ENCODE measurements around the gene PFN3.
A peak's percentile ranks its signal among the peaks of the same experiment; 100 is the strongest.
"Not testable (repeated sequence)": the region's sequence is repeated elsewhere in the genome, so short reads cannot be mapped to it uniquely, and the experiment has no call there.

PFN3 gene

DNA sequence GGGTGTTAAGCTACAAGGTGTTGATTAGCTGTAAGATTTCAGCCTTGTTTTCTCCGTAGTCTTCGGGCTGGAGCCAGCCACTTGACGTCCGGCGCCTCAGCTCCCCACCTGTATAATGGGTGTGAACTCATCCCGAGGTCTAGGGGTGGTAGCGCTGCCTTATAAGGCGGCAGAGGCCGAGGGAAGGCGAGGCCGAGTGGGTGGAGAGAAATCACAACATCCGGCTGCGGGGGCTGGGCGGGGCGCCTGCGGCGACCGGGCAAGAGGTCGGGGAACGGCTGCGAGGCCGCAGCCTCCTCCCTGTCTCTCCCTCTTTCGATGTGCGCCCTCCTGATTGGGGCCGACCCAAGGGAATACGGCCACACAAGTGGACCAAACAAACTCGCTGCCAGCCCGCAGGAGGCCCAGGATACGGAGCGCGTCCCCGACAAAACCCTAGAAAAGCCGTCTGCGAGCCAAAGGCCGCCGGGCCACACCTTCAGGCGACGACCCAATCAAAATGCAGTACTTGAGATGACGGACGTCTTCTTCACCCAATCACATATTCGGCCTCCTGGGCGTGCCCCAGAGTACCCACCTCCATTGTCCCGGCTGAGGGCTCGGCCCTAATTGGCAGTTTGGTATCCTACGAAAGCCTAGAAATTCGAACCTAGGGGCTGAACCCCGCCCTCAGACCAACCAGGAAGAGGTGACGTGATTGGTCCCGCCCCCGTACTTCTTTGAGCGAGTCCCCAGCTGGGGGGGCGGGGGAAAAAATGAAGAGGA lies 25.5 kb upstream of the PFN3 start:
- DNase-seq (ENCODE audit: low read depth in 2 of 2, low spot score in 1 of 2), result peak; percentile 99

GRCh38 chr5:177425196-177425800 lies 24.8 kb upstream of the PFN3 start:
- DNase-seq (ENCODE audit: low read depth in 2 of 2, low spot score in 1 of 2), result no peak

- no peak for DNase-seq (ENCODE audit: low read depth in 2 of 2, low spot score in 1 of 2)
These were observed 23.2 kb upstream of the PFN3 start for GRCh38 chr5:177423671-177424070.

DNA sequence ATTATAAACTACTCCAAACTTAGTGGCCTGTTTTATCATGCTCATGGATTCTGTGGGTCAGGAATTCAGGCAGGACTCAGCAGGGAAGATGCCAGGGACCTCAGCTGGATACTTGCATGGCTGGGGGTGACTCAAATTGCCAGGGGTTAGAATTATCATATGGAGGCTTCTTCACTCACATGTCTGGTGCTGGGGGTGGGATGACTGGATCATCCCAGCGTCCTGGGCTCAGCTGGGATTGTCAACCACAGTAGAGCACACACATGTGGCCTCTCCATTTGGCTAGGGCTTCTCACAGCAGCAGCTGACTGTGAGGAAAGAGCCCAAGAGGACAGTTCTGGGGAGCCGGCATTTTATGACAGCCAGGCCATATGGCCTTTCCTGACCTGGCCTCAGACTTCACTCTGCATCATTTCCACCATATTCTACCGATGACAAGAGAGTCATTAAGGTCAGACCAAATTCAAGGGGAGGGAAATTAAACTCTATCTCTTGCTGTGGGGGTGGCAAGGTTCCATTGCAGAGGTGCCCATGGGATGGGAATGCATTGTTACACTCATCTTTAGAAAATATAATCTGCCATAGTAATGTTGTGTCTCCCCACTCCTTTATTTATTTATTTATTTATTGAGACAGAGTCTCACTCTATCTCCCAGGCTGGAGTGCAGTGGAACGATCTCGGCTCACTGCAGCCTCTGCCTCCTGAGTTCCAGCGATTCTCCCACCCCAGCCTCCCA lies 20.8 kb upstream of the PFN3 start:
- no peak for DNase-seq (ENCODE audit: low read depth in 2 of 2, low spot score in 1 of 2)

DNA sequence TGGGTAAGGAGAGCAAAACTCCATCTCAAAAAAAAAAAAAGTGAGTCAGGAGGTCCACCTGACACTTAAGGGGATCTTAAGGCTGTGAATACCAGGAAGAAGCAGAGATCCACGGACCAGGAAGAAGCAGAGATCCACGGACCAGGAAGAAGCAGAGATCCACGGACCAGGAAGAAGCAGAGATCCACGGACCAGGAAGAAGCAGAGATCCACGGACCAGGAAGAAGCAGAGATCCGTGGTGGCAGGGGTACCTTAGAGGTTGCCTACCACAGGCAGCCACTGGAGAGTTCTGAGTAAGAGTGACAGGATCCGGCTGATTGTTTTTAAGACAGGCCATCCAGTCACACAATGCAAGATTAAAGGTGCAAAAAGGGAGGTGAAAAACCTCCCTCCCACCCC lies 20.0 kb upstream of the PFN3 start:
- DNase-seq (ENCODE audit: low read depth in 2 of 2, low spot score in 1 of 2), result not testable (repeated sequence)

- no peak for DNase-seq (ENCODE audit: low read depth in 2 of 2, low spot score in 1 of 2)
These were observed 18.6 kb upstream of the PFN3 start for GRCh38 chr5:177419046-177419445.

- DNase-seq (ENCODE audit: low read depth in 2 of 2, low spot score in 1 of 2), result not testable (repeated sequence)
These were observed 16.6 kb upstream of the PFN3 start for GRCh38 chr5:177417081-177417480.

- DNase-seq (ENCODE audit: low read depth in 2 of 2, low spot score in 1 of 2), result no peak
These were observed 14.0 kb upstream of the PFN3 start for GRCh38 chr5:177414481-177414880.

DNA sequence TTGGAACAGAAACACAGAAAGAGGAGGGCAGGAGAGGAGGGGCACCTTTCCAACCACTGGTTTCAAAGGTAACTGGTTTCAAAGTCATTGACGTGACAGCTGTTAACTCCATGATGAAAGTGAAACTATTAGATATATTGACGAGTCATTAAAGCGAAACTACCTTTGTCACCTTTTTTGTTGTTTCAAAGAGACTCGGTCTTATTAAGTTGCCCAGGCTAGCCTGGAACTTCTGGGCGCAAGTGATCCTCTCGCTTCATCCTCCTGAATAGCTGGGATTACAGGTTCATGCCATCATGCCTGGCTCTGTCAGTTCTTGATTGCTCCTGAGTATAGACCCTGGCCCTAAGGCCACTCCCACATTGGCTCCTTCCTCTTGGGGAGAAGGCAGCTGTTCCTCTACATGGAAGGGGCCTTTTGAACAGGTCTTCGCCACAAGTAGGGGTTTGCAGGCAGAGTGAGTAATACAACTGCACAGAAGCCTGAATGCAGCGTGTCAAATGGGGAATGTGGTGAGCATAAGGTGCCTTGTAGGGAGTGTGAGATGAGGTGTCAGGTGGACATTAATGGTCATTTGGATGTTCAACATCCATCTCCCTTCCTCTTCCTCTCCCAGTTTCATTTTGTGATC lies 12.3 kb upstream of the PFN3 start:
- no peak for DNase-seq (ENCODE audit: low read depth in 2 of 2, low spot score in 1 of 2)

DNA sequence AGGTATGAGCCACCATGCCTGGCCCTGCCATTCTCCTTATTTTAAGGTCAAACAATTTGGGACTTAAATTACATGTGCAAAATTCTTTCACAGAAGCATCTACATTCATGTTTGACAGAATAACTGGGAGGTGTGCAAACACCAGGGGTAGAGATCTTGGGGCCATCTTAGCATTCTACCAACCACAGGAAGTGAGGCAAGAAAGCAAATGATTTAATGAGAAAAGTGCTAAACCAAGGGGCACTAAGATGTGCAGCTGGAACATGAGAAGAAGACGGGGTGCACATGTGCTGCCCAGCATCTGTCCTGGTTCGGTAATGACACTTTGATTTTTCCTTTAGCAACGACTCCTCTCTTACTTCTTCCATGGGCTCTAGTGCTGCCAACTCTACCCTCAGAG lies 10.1 kb upstream of the PFN3 start:
- DNase-seq (ENCODE audit: low read depth in 2 of 2, low spot score in 1 of 2), result no peak

DNA sequence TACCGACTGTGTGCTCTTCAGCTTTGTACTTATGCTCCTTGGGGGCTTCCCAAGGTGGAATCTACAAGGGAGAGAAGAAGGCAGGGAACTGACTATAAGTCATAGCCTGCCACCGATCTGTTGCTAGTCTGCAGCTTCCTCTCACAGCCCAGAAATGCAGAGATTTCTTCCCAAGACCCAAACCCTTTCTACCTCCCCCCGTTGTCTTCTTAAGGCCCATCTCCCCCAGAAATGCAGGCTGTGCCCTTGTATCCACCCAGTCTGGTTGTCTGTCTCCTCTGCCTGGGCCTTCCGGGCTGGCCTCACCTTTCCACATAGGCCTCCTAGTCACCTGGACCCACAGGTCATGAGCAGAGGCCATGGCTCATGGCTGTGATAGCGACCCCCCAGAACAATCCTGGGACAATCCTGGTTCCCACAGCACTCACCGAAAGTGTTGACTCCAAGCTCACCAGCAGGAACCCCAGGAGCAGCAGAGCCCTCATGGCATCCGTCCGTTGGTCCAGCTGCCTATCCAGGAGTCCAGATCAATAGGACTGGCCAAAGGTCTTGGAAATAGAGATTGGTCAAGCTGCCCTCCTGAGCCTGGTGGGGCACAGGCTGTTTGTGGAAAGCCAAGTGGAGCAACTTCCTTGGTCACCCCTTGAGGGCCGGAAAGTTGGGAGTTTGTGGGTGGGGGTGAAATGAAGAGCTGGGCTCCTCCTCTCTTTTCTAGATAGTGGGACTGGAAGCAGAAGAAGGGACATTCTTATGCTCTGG lies 8.8 kb upstream of the PFN3 start, which contains the start of gene F12:
Gene F12 (minus strand): TSS at position 522 of the 759 bp plus-strand sequence. CDS start 37 bp downstream, at position 485.
- DNase-seq (ENCODE audit: low read depth in 2 of 2, low spot score in 1 of 2), result no peak

DNA sequence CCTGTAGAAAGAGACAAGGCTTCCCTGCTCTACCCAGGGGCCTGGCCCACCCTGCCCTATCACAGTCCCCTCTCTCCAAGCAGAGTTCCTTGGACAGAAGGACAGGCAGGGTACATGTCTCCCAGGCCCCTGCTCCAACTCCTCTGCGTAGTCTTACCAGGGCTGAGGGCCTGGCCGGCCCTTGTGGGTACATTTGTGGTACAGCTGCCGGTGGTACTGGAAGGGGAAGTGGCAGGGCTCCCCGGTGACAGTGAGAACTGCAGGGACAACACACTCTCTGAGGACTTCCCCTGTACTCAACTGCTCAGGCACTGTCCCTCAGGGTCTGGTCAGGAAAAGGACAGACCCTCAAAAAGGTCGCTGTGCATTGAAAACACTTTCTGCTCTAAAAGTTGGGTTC lies 5.3 kb upstream of the PFN3 start:
- DNase-seq (ENCODE audit: low read depth in 2 of 2, low spot score in 1 of 2), result no peak

DNA sequence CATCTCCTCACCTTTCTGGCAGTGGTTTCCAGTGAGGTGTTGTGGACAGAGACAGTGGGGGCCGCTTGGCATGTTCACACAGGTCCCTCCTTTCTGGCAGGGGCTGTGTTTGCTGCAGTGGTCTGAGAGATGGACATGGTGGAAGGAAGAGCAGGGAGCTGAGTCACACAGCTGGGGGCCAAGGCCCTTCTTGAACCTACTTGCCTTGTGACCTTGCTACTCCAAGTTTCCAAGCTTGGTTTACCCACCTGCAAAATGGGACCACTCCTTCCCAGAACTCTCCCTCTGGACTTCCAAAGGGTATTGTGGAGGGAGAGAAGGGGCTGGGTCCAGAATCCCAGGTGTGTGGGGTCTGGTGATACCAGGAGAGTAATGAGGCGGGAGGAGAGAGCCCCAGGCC lies 4.9 kb upstream of the PFN3 start:
- DNase-seq (ENCODE audit: low read depth in 2 of 2, low spot score in 1 of 2), result no peak

DNA sequence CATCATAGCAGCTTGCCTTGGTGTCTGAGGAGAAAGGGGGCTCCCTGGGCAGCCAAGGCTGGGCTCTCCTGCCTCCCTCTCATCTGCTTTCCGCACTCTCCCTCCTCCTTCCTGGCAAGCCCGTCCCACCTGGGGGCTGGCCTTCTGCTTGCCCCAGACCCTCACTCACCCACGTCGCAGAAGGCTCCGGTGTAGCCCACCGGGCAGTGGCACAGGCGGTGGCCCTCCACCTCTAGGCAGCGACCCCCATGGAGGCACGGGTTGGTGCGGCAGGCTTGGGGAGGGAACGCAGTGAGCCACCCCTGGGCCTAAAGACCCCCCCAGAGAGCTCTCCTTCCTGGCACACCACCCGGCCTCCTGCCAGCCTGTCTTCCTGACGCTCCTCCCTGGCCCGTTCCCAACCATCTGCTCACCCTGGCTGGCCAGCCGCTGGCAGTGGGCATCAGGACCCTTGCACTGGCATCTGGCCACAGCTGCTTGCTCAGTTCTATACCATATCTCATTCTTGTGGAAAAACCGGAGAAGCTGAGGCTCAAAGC lies 4.2 kb upstream of the PFN3 start:
- no peak for DNase-seq (ENCODE audit: low read depth in 2 of 2, low spot score in 1 of 2)

GRCh38 chr5:177403792-177404640 lies 3.6 kb upstream of the PFN3 start:
- DNase-seq (ENCODE audit: low read depth in 2 of 2, low spot score in 1 of 2), result peak in 1 of 2 donors; percentile 75

DNA sequence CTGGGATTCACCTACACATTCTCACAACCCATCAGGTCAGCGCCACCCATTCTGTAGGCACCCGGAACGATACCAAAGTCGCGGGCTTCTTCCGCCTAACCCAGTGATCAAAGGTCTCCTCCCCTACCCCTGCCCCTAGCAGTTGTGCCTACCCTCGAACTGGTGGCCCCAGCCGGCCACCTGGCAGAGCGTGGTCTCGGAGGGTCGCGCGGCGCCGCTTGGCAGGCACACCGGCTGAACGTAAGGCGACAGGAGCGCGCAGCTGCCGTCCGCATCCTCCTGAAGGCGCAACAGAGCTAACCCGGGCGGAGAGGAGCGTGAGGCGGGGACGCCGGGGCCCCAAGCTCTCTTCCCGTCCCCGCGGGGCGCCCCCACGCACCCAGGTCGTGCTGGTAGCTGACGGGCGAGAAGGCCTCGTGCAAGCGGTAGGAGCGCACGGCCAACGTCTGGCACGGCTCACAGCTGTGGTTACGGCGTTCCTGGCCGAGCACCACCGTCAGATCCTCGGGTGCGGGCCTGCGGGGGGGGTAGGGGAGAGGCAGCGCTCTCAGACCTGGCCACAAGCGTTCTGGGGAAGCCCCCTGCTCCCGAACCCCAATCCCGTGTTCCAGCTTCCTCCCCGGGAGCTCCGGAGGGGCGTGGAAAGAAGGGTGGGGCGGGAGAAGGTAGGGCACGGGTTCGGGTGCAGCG lies 2.8 kb upstream of the PFN3 start:
- no peak for DNase-seq (ENCODE audit: low read depth in 2 of 2, low spot score in 1 of 2)

DNA sequence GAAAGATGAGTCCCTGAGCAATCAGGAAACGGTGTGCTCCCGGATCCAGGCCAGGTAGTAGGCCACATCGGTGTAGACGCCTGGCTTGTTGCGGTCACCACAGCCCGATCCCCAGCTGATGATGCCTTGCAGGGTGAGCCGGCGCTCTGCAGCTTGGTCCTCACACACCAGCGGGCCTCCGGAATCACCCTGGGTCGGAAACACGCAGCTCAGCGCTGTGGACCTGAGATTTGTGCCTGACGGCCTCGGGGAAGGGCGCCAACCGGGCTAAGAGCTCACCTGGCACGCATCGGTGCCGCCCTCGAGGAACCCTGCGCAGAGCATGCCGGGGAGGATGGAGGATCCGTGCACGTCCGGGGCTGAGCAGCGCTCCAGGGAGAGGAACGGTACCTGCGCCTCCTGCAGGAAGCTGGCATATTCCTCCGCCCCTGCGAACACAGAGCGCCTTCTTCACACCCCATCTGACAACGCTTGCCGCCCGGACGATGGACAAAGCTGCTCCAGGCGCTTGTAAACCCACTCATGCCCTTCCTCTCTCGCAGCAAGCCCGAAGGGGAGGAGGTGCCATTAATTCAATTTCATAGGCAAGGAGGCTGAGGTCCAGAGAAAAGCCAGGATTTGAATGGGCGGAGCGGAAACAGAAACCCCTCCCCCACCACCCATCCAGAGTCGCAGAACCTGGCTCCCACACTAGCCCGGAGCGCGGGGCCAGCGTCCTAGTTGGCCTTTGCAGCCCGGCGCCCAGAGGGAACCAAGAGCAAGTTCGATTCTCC lies 2.0 kb upstream of the PFN3 start:
- no peak for DNase-seq (ENCODE audit: low read depth in 2 of 2, low spot score in 1 of 2)

GRCh38 chr5:177397875-177398390 lies 2.5 kb downstream of the PFN3 start:
- DNase-seq (ENCODE audit: low read depth in 2 of 2, low spot score in 1 of 2), result no peak
